Stimulated activated CD8-positive, alpha-beta memory T cell treated with anti-CD3 and anti-CD28 coated beads, Interleukin-12 subunit alpha, Interleukin-12 subunit beta, amount 100 ng/mL, for 24 hours (primary cell): ENCODE data around the gene GLT6D1.
"Not testable (repeated sequence)": the region's sequence is repeated elsewhere in the genome, so short reads cannot be mapped to it uniquely, and the experiment has no call there.

Experiments
- DNase-seq: peaks from one replicate; pipeline ENCODE4 v3.0.0-alpha.2; 2020; ENCODE audit errors: extremely low read depth

Gene GLT6D1

GRCh38 chr9:135664801-135665794 lies 25.8 kb upstream of the GLT6D1 start:
- DNase-seq = no peak

- DNase-seq = no peak
These were observed 24.9 kb upstream of the GLT6D1 start for GRCh38 chr9:135664266-135664665.

GRCh38 chr9:135663857-135664256 lies 24.5 kb upstream of the GLT6D1 start:
- no peak for DNase-seq

- DNase-seq = no peak
These were observed 24.1 kb upstream of the GLT6D1 start for GRCh38 chr9:135663451-135663770.

GRCh38 chr9:135662758-135663450 lies 23.6 kb upstream of the GLT6D1 start, which contains the start of gene LCN9:
TSS of gene LCN9 (plus strand) at chr9:135663309. CDS start at chr9:135663322, 13 bp downstream.
- no peak for DNase-seq

GRCh38 chr9:135661816-135662560 lies 22.6 kb upstream of the GLT6D1 start:
- DNase-seq = no peak

- no peak for DNase-seq
These were observed 21.1 kb upstream of the GLT6D1 start for GRCh38 chr9:135660407-135660806.

- no peak for DNase-seq
These were observed 19.9 kb upstream of the GLT6D1 start for GRCh38 chr9:135659252-135659651.

- DNase-seq = no peak
These were observed 18.1 kb upstream of the GLT6D1 start for GRCh38 chr9:135657416-135657815.

GRCh38 chr9:135655317-135655716 lies 16.0 kb upstream of the GLT6D1 start:
- DNase-seq = no peak

- DNase-seq = no peak
These were observed 11.1 kb upstream of the GLT6D1 start for GRCh38 chr9:135650408-135650807.

GRCh38 chr9:135649508-135649907 lies 10.2 kb upstream of the GLT6D1 start:
- DNase-seq = no peak

- DNase-seq = no peak
These were observed 9.4 kb upstream of the GLT6D1 start for GRCh38 chr9:135648494-135649410.

- DNase-seq = no peak
These were observed 8.5 kb upstream of the GLT6D1 start for GRCh38 chr9:135647884-135648283.

- DNase-seq = no peak
These were observed 5.4 kb upstream of the GLT6D1 start for GRCh38 chr9:135644631-135645218.

GRCh38 chr9:135641745-135642144 lies 2.4 kb upstream of the GLT6D1 start:
- DNase-seq = no peak

GRCh38 chr9:135641047-135641446 lies 1.7 kb upstream of the GLT6D1 start:
- DNase-seq = no peak

- not testable (repeated sequence) for DNase-seq
These were observed 2.3 kb downstream of the GLT6D1 start for GRCh38 chr9:135636930-135637530.

GRCh38 chr9:135632841-135633240 lies 6.5 kb downstream of the GLT6D1 start:
- no peak for DNase-seq

GRCh38 chr9:135624282-135624681 lies 15.1 kb downstream of the GLT6D1 start:
- no peak for DNase-seq
